Activated CD8-positive, alpha-beta T cell treated with anti-CD3 and anti-CD28 coated beads for 36 hours (primary cell): ENCODE results near the gene AP2A2. TPM values are rescaled to one million over a fixed set of nuclear protein-coding genes. Genes with fewer than 3 reads are reported as not detected.

ENCODE experiments used
- ATAC-seq: fragments of 200-7000 bp; cut with Tn5 transposase; one replicate; pipeline ENCODE4 v1.10.0; 2021; ENCODE audit warnings: mild to moderate bottlenecking, moderate library complexity
- CTCF ChIA-PET: fragments of 350-600 bp; sonication (Branson Sonifier 250); formaldehyde crosslinking; loops from one replicate; lab custom pipeline; 2021; ENCODE audit warnings: antibody characterized with exemption; lab: Charles Lee
- POLR2A ChIA-PET: fragments of 350-600 bp; sonication (Branson Sonifier 250); formaldehyde crosslinking; loops from one replicate; lab custom pipeline; 2021; ENCODE audit warnings: antibody characterized with exemption; lab: Charles Lee
- DNase-seq: peaks from one replicate; pipeline ENCODE4 v3.0.0-alpha.2; 2020
- H3K27ac Mint-ChIP-seq: one replicate; pipeline ENCODE4 v1.8.0; 2021; ENCODE audit warnings: mild to moderate bottlenecking, mixed read lengths
- H3K27me3 Mint-ChIP-seq: one replicate; pipeline ENCODE4 v1.8.0; 2021; ENCODE audit warnings: mixed read lengths
- H3K36me3 Mint-ChIP-seq: one replicate; pipeline ENCODE4 v1.8.0; 2021; ENCODE audit warnings: low read depth, mixed read lengths
- H3K4me1 Mint-ChIP-seq: one replicate; pipeline ENCODE4 v1.8.0; 2021; ENCODE audit warnings: low read depth, mixed read lengths
- H3K4me3 Mint-ChIP-seq: one replicate; pipeline ENCODE4 v1.8.0; 2021; ENCODE audit warnings: mild to moderate bottlenecking, moderate library complexity, mixed read lengths
- H3K9me3 Mint-ChIP-seq: one replicate; pipeline ENCODE4 v1.8.0; 2021; ENCODE audit warnings: mixed read lengths
- CTCF ChIP-seq: fragments of 200-600 bp; IDR thresholded peaks from one replicate; pipeline ENCODE4 v1.8.0; 2022; ENCODE audit warnings: antibody characterized with exemption, mild to moderate bottlenecking
- intact Hi-C: fragments of 100-400 bp; cut with micrococcal nuclease; formaldehyde crosslinking; loops from one replicate; pipeline ENCODE4 v1.10.0; 2022
- total RNA-seq, 2 experiments: library from RNA; stranded (reverse); gene quantifications; one replicate each; pipeline ENCODE4 v1.2.3, GENCODE V29; 2021

AP2A2 gene
- total RNA-seq, 2 experiments from 2014 or later: 34.0 to 34.6 TPM

- Mint-ChIP-seq H3K4me3 (no peak overlapping the region), H3K27ac (no peak overlapping the region), H3K27me3 (no peaks in the 10 kb centered on the region), H3K9me3 (no peaks in the 10 kb centered on the region), H3K4me1 (no peaks in the 10 kb centered on the region), H3K36me3 (peaks cover 21% of the 10 kb centered on the region)
- no peak for TF ChIP-seq CTCF
- POLR2A ChIA-PET: no interaction called here
- ATAC-seq (no peak), DNase-seq (no peak)
- intact Hi-C loops: no loop called here
- CTCF ChIA-PET: interaction anchor here (1.3 kb wide), 1 partner anchor 73 kb away, joined by 3 read pairs; no protein-coding TSS in a partner anchor
These were observed 27.0 kb upstream of the AP2A2 start for GRCh38 chr11:898540-899190.

GRCh38 chr11:899724-900123 is 25.9 kb upstream of the AP2A2 start:
- ATAC-seq (no peak), DNase-seq (no peak)
- Mint-ChIP-seq H3K27ac (no peak overlapping the region), H3K9me3 (no peaks in the 10 kb centered on the region), H3K27me3 (no peaks in the 10 kb centered on the region), H3K36me3 (peaks cover 30% of the 10 kb centered on the region), H3K4me3 (no peak overlapping the region), H3K4me1 (no peaks in the 10 kb centered on the region)
- ChIA-PET POLR2A (no interaction called here), CTCF (no interaction called here)
- intact Hi-C loops: no loop called here
- TF ChIP-seq CTCF: no peak

- peaks cover 34% of the 10 kb centered on the region for H3K36me3 Mint-ChIP-seq
- no peak for TF ChIP-seq CTCF
- POLR2A ChIA-PET: no interaction called here
- CTCF ChIA-PET: no interaction called here
- no peak overlapping the region for H3K4me3 Mint-ChIP-seq
- no peaks in the 10 kb centered on the region for H3K27me3 Mint-ChIP-seq
- DNase-seq (no peak), ATAC-seq (no peak)
- H3K9me3 Mint-ChIP-seq: no peaks in the 10 kb centered on the region
- intact Hi-C loops: no loop called here
- peaks cover under 1% of the 10 kb centered on the region for H3K4me1 Mint-ChIP-seq
- no peak overlapping the region for H3K27ac Mint-ChIP-seq
These were observed 25.1 kb upstream of the AP2A2 start for GRCh38 chr11:900545-900944.

GRCh38 chr11:901452-902061 is 24.1 kb upstream of the AP2A2 start:
- intact Hi-C loops: no loop called here
- H3K4me3 Mint-ChIP-seq: no peak overlapping the region
- no peaks in the 10 kb centered on the region for H3K9me3 Mint-ChIP-seq
- POLR2A ChIA-PET: no interaction called here
- TF ChIP-seq CTCF: no peak
- DNase-seq (no peak), ATAC-seq (no peak)
- H3K27me3 Mint-ChIP-seq: no peaks in the 10 kb centered on the region
- peaks cover 38% of the 10 kb centered on the region for H3K36me3 Mint-ChIP-seq
- CTCF ChIA-PET: no interaction called here
- H3K27ac Mint-ChIP-seq: no peak overlapping the region
- H3K4me1 Mint-ChIP-seq: peaks cover 3% of the 10 kb centered on the region

- intact Hi-C loops: no loop called here
- H3K4me1 Mint-ChIP-seq: peaks cover 12% of the 10 kb centered on the region
- H3K27me3 Mint-ChIP-seq: no peaks in the 10 kb centered on the region
- H3K27ac Mint-ChIP-seq: no peak overlapping the region
- no peaks in the 10 kb centered on the region for H3K9me3 Mint-ChIP-seq
- DNase-seq (no peak), ATAC-seq (no peak)
- no peak for TF ChIP-seq CTCF
- POLR2A ChIA-PET: no interaction called here
- no peak overlapping the region for H3K4me3 Mint-ChIP-seq
- peaks cover 42% of the 10 kb centered on the region for H3K36me3 Mint-ChIP-seq
- CTCF ChIA-PET: no interaction called here
These were observed 21.3 kb upstream of the AP2A2 start for GRCh38 chr11:904380-904779.
